Kidney (tissue), 14 donors: ENCODE results near the gene HES3. TPM values are rescaled to one million over a fixed set of nuclear protein-coding genes. Genes with fewer than 3 reads are reported as not detected.

Source experiments
- DNase-seq, 5 donors: peaks; one replicate each; pipeline ENCODE4 v3.0.0-alpha.2; 2013 to 2020
- FAIRE-seq: peaks from 2 replicates; lab custom pipeline; 2012; peaks lifted over from hg19 to GRCh38; lab: Jason Lieb, UNC
- H3K27ac ChIP-seq, 2 donors: one replicate each; pipeline ENCODE4 v1.7.0; 2013; ENCODE audit warnings: low read depth in 2 of 2, low read length in 2 of 2, inconsistent platforms in 1 of 2
- H3K27me3 ChIP-seq: one replicate; pipeline ENCODE4 v1.7.1; 2013; ENCODE audit warnings: low read length, inconsistent platforms; ENCODE audit not compliant: control insufficient read depth, insufficient read depth
- H3K36me3 ChIP-seq, 3 donors: one replicate each; pipeline versions ENCODE4 v1.7.0 to v1.7.1; 2013; ENCODE audit warnings: low read length in 3 of 3, control low read depth in 1 of 3, inconsistent platforms in 1 of 3; ENCODE audit not compliant: insufficient read depth in 3 of 3, control insufficient read depth in 2 of 3
- H3K4me1 ChIP-seq, 3 donors: one replicate each; pipeline versions ENCODE4 v1.7.0 to v1.7.1; 2013; ENCODE audit warnings: low read length in 3 of 3, inconsistent platforms in 1 of 3, low read depth in 1 of 3; ENCODE audit not compliant: control insufficient read depth in 2 of 3, insufficient read depth in 2 of 3
- H3K4me3 ChIP-seq, 3 donors: one replicate each; pipeline versions ENCODE4 v1.7.0 to v1.8.1; 2013; ENCODE audit warnings: low read length in 3 of 3, control low read depth in 1 of 3, inconsistent platforms in 1 of 3
- H3K9ac ChIP-seq, 3 donors: one replicate each; pipeline versions ENCODE4 v1.7.0 to v1.7.1; 2013; ENCODE audit warnings: low read length in 3 of 3, control low read depth in 1 of 3, inconsistent platforms in 1 of 3
- H3K9me3 ChIP-seq, 3 donors: one replicate each; pipeline versions ENCODE4 v1.7.0 to v1.7.1; 2013; ENCODE audit warnings: low read length in 3 of 3, control low read depth in 1 of 3, inconsistent platforms in 1 of 3; ENCODE audit not compliant: control insufficient read depth in 2 of 3, insufficient read depth in 1 of 3
- intact Hi-C: fragments of 100-400 bp; cut with DNase I; formaldehyde crosslinking; loops from one replicate; pipeline ENCODE4 v1.11.1; 2022
- polyA plus RNA-seq: library from polyadenylated mRNA; stranded (reverse); fragments of 350-450 nt; fragmentation: Illumina TruSeq; extraction: RNeasy Lipid Tissue Mini Kit (QIAGEN cat#74804); gene quantifications from one replicate; pipeline ENCODE4 v1.2.3, GENCODE V29; 2014; ENCODE audit warnings: low read depth, low replicate concordance; ENCODE audit not compliant: insufficient read depth
- total RNA-seq: library from RNA; stranded (reverse); fragmentation: NEBNext Ultra II Directional; extraction: Animal tissue kit (Norgen Biotek cat#: 25700); gene quantifications from one replicate; pipeline ENCODE4 v1.2.1, GENCODE V29; 2021
- TF ChIP-seq, protein P1 (sequence below): IDR thresholded peaks from 3 replicates; pipeline ENCODE4 v1.5.1; 2012; ENCODE audit warnings: mild to moderate bottlenecking, moderate library complexity, borderline replicate concordance; ENCODE audit not compliant: insufficient read depth; ENCODE audit errors: extremely low read depth
- donor health status: control.
- donor health status: control.
- donor health status: control.
- donor health status: control.
- donor health status: control.
- donor health status: DM: yes; HTN: yes; CAD: no.
- donor health status: Normal renal cell carcinoma (clear cell type).

Gene HES3
- total and polyA plus RNA-seq, 2 donors from 2014 or later: not detected

DNA sequence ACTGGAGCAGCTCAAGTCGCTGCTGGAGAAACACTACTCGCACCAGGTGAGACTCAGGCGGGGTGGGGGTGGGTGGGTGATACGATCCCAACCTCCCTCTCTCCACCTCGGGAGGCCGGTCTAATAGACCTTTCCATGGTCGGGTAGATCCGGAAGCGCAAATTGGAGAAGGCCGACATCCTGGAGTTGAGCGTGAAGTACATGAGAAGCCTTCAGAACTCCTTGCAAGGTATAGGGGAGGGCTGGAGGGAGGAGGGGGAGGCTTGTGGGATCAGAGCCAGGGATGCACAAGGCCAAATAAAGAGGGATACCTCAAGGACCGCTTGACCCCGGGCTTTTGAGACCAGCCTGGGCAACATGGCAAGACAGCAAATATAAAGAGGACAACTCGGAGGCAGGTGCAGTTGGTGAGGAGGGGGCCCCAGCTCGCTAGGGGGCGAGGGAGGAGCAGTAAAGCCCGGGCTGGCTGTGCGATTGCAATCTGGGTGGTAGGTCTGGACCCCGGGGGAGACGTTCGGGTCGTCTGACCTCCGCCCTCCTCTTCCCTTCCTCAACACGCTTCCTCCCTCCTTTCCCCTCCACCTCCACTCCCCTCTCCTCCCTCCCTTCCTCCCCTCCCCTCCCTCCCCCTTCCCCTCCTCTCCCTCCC, 546 bp downstream of the HES3 start:
- no peak overlapping the region for H3K27ac ChIP-seq
- intact Hi-C loops: loop anchor here (10.0 kb wide), 1 partner anchor 190 kb away; no protein-coding TSS in a partner anchor
- no peak overlapping the region for H3K9ac ChIP-seq
- H3K36me3 ChIP-seq: no peaks in the 10 kb centered on the region
- no peak overlapping the region for H3K4me3 ChIP-seq
- FAIRE-seq (no peak), DNase-seq (peak in 2 of 5 donors; percentile 70)
- H3K4me1 ChIP-seq: peaks cover 0 to 4% (median 0%) of the 10 kb centered on the region in 3 donors
- TF ChIP-seq, protein P1, sequence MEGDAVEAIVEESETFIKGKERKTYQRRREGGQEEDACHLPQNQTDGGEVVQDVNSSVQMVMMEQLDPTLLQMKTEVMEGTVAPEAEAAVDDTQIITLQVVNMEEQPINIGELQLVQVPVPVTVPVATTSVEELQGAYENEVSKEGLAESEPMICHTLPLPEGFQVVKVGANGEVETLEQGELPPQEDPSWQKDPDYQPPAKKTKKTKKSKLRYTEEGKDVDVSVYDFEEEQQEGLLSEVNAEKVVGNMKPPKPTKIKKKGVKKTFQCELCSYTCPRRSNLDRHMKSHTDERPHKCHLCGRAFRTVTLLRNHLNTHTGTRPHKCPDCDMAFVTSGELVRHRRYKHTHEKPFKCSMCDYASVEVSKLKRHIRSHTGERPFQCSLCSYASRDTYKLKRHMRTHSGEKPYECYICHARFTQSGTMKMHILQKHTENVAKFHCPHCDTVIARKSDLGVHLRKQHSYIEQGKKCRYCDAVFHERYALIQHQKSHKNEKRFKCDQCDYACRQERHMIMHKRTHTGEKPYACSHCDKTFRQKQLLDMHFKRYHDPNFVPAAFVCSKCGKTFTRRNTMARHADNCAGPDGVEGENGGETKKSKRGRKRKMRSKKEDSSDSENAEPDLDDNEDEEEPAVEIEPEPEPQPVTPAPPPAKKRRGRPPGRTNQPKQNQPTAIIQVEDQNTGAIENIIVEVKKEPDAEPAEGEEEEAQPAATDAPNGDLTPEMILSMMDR: no peak
- peaks cover 31% of the 10 kb centered on the region for H3K27me3 ChIP-seq
- H3K9me3 ChIP-seq: no peaks in the 10 kb centered on the region

DNA sequence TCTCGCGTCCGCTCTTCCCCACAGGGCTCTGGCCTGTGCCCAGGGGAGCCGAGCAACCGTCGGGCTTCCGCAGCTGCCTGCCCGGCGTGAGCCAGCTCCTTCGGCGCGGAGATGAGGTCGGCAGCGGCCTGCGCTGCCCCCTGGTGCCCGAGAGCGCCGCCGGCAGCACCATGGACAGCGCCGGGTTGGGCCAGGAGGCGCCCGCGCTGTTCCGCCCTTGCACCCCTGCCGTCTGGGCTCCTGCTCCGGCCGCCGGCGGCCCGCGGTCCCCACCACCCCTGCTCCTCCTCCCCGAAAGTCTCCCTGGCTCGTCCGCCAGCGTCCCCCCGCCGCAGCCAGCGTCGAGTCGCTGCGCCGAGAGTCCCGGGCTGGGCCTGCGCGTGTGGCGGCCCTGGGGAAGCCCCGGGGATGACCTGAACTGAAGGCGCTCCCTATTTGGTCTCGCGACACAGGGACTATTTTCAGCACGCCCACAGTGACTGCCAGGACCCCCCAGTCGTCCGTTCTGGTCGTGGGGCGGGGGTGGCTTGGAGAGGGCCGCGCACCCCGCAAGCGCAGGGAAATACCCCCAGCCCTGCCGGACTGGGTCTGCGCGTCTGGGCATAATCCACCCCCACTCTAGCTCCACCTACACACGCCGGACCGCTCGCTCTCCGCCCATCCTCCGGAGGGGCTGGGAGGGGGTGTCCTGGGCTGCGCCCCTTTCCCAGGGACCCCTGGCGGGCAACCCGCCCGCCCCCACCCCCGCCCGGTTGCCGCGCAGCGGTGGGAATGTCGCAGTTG, 1.3 kb downstream of the HES3 start:
- no peak overlapping the region for H3K4me3 ChIP-seq
- H3K27me3 ChIP-seq: peaks cover 31% of the 10 kb centered on the region
- no peaks in the 10 kb centered on the region for H3K36me3 ChIP-seq
- H3K9me3 ChIP-seq: no peaks in the 10 kb centered on the region
- H3K9ac ChIP-seq: no peak overlapping the region
- peak; percentile 90 to 93 (median 92) for DNase-seq
- intact Hi-C loops: loop anchor here (10.0 kb wide), 1 partner anchor 190 kb away; no protein-coding TSS in a partner anchor
- TF ChIP-seq, protein P1: peak; percentile 96
- FAIRE-seq: no peak
- no peak overlapping the region for H3K27ac ChIP-seq
- H3K4me1 ChIP-seq: peaks cover 0 to 4% (median 0%) of the 10 kb centered on the region in 3 donors

DNA sequence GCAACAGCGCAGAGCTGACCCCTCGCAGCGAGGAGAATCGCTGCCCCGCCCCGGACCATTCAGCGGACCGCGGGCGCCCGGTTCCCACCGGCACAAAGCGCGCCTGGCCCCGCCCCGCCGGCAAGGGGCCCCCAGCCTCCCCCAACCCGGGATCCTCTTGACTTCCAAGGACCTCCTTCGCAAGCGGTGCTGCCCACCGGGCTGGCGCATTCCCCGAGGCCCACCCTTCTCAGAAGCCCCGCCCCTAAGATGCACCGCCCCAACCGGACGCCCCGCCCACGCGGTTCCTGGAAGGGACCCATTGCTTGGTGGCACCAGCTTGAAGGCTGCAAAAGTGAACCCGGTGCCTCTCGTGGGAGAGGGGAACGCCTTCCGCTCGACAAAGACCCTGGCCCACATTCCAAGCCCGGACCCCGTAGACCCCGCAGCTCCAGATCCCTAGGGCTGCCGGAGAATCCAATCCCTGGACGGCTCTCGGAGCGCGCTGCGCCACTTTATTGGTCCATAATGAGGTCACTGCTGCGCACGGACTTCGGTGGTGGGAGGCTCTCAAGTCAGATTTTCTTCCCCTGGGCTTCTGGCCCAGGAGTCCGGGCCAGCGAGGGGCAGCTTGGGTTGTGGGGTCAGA, 2.0 kb downstream of the HES3 start:
- TF ChIP-seq, protein P1: no peak
- H3K4me1 ChIP-seq: peaks cover 0 to 4% (median 0%) of the 10 kb centered on the region in 3 donors
- H3K27ac ChIP-seq: no peak overlapping the region
- H3K4me3 ChIP-seq: no peak overlapping the region
- H3K27me3 ChIP-seq: peaks cover 27% of the 10 kb centered on the region
- DNase-seq: peak in 3 of 5 donors; percentile 15 to 88 (median 84)
- FAIRE-seq: no peak
- no peaks in the 10 kb centered on the region for H3K36me3 ChIP-seq
- H3K9me3 ChIP-seq: no peaks in the 10 kb centered on the region
- H3K9ac ChIP-seq: no peak overlapping the region
- intact Hi-C loops: loop anchor here (10.0 kb wide), 1 partner anchor 191 kb away; no protein-coding TSS in a partner anchor
